Neural cell (in vitro differentiated cells): ENCODE data around the gene GALNT2. TPM values are rescaled to one million over a fixed set of nuclear protein-coding genes. Genes with fewer than 3 reads are reported as not detected.

ENCODE experiments used
- H2AFZ ChIP-seq: fragments of 200-600, 300-800 bp; sonication (generic), shearing (Covaris generic); 2 replicates; pipeline ENCODE4 v1.6.0; 2014; ENCODE audit warnings: low read depth, mild to moderate bottlenecking, antibody characterized with exemption, low read length, moderate library complexity
- H3F3A ChIP-seq: fragments of 200-600 bp; shearing (Covaris generic); 2 replicates; pipeline ENCODE4 v1.6.1; 2016; ENCODE audit warnings: mild to moderate bottlenecking, moderate library complexity, mixed read lengths, antibody characterized with exemption, low read length; ENCODE audit not compliant: insufficient read depth, poor library complexity, severe bottlenecking
- H3K27ac ChIP-seq: fragments of 200-600, 300-800 bp; sonication (generic), shearing (Covaris generic); 2 replicates; pipeline ENCODE4 v1.5.1; 2014; ENCODE audit warnings: mild to moderate bottlenecking, low read length, moderate library complexity
- H3K27me3 ChIP-seq: fragments of 300-800, 200-600 bp; sonication (generic), shearing (Covaris generic); 2 replicates; pipeline ENCODE4 v1.6.0; 2014; ENCODE audit warnings: mild to moderate bottlenecking, low read depth, low read length, moderate library complexity; ENCODE audit not compliant: insufficient read depth
- H3K36me3 ChIP-seq: fragments of 300-800, 200-600 bp; sonication (generic), shearing (Covaris generic); 2 replicates; pipeline ENCODE4 v1.5.1; 2014; ENCODE audit warnings: mild to moderate bottlenecking, antibody characterized with exemption, low read length, moderate library complexity; ENCODE audit not compliant: insufficient read depth
- H3K4me2 ChIP-seq: fragments of 300-800, 200-600 bp; sonication (generic), shearing (Covaris generic); 2 replicates; pipeline ENCODE4 v1.6.0; 2014; ENCODE audit warnings: mild to moderate bottlenecking, low read length
- H3K4me3 ChIP-seq: fragments of 300-800, 200-600 bp; sonication (generic), shearing (Covaris generic); 2 replicates; pipeline ENCODE4 v1.5.1; 2014; ENCODE audit warnings: mild to moderate bottlenecking, low read length, moderate library complexity
- H3K79me2 ChIP-seq: fragments of 200-600 bp; shearing (Covaris generic); replicated peaks from 2 replicates; pipeline ENCODE4 v1.6.0; 2014; ENCODE audit warnings: mild to moderate bottlenecking, low read length, moderate library complexity; ENCODE audit not compliant: insufficient read depth
- H3K9ac ChIP-seq: fragments of 300-800, 200-600 bp; sonication (generic), shearing (Covaris generic); 2 replicates; pipeline ENCODE4 v1.6.1; 2016; ENCODE audit warnings: mild to moderate bottlenecking, low read length, mixed read lengths
- H3K9me2 ChIP-seq: fragments of 200-600 bp; shearing (Covaris generic); 2 replicates; pipeline ENCODE4 v1.6.1; 2016; ENCODE audit warnings: mild to moderate bottlenecking, low read length, mixed read lengths; ENCODE audit not compliant: insufficient read depth
- H3K9me3 ChIP-seq: fragments of 200-600, 300-800 bp; sonication (generic), shearing (Covaris generic); 2 replicates; pipeline ENCODE4 v1.6.1; 2016; ENCODE audit warnings: mild to moderate bottlenecking, mixed run types, low read length, moderate library complexity, mixed read lengths
- H4K20me1 ChIP-seq: fragments of 200-600 bp; shearing (Covaris generic); 2 replicates; pipeline ENCODE4 v1.6.1; 2016; ENCODE audit warnings: mild to moderate bottlenecking, mixed run types; ENCODE audit not compliant: insufficient read depth
- EP300 ChIP-seq: fragments of 450-650 bp; conservative IDR thresholded peaks from 2 replicates; pipeline ENCODE4 v1.6.1; 2014; ENCODE audit warnings: antibody characterized with exemption, mild to moderate bottlenecking, moderate library complexity; ENCODE audit not compliant: poor library complexity, severe bottlenecking
- EZH2 ChIP-seq: fragments of 200-600, 300-800 bp; shearing (Covaris generic), sonication (generic); IDR thresholded peaks from 2 replicates; pipeline ENCODE4 v1.6.1; 2014; ENCODE audit warnings: antibody characterized with exemption, low read length, borderline replicate concordance, mild to moderate bottlenecking; ENCODE audit not compliant: insufficient read depth, poor library complexity, severe bottlenecking
- MXI1 ChIP-seq: fragments of 450-650 bp; conservative IDR thresholded peaks from 2 replicates; pipeline ENCODE4 v1.6.1; 2014; ENCODE audit warnings: antibody characterized with exemption, mild to moderate bottlenecking; ENCODE audit not compliant: poor library complexity, severe bottlenecking
- POLR2AphosphoS5 ChIP-seq: IDR thresholded peaks from 2 replicates; pipeline ENCODE4 v1.6.1; 2012
- RAD21 ChIP-seq: fragments of 450-650 bp; conservative IDR thresholded peaks from 2 replicates; pipeline ENCODE4 v1.6.1; 2014; ENCODE audit warnings: antibody characterized with exemption, mild to moderate bottlenecking, moderate library complexity
- SMC3 ChIP-seq: fragments of 450-650 bp; conservative IDR thresholded peaks from 2 replicates; pipeline ENCODE4 v1.6.1; 2014; ENCODE audit warnings: antibody characterized with exemption, mild to moderate bottlenecking, moderate library complexity; ENCODE audit not compliant: poor library complexity
- TAF1 ChIP-seq: IDR thresholded peaks from 2 replicates; pipeline ENCODE4 v1.6.1; 2012; ENCODE audit warnings: low read depth
- polyA plus RNA-seq: library from polyadenylated mRNA; depleted of rRNA; stranded (reverse); fragments of >200 nt; gene quantifications from 2 replicates; pipeline ENCODE4 v1.2.3, GENCODE V29; 2014
- TF ChIP-seq, protein P1 (sequence below): fragments of 450-650 bp; IDR thresholded peaks from 2 replicates; pipeline ENCODE4 v1.5.1; 2014; ENCODE audit warnings: antibody characterized with exemption, mild to moderate bottlenecking, moderate library complexity; ENCODE audit not compliant: poor library complexity, severe bottlenecking
- TF ChIP-seq, protein P2 (sequence below): IDR thresholded peaks from 2 replicates; pipeline ENCODE4 v1.6.1; 2012; ENCODE audit warnings: borderline replicate concordance

GALNT2 gene
- polyA plus RNA-seq, 1 donor from 2014 or later, result 38.8 TPM

DNA sequence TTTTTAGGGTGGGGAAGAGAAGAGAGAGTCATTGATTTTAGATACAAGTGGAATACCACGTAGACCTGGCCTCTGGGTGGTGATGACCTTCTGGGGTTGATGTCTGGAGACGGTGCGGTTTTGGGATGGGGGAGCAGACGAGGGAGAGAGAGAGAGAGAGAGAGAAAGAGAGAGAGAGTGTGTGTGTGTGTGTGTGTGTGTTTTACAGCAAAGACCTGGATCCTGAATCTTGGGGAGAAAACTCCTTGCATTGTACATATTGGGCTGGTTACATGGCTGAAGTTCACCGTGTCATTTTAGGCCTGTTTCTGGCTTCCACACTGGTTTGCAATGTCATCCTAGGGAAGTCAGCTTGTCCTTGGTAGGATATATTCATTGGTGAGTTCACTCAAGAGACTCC is 89.0 kb downstream of the GALNT2 start:
- Histone ChIP-seq H3K9me2 (no peaks in the 10 kb centered on the region), H3K79me2 (peaks cover 8% of the 10 kb centered on the region), H3K36me3 (no peaks in the 10 kb centered on the region), H3F3A (no peaks in the 10 kb centered on the region), H4K20me1 (no peaks in the 10 kb centered on the region), H3K4me2 (no peak overlapping the region), H2AFZ (no peak overlapping the region), H3K9ac (no peak overlapping the region), H3K27me3 (no peaks in the 10 kb centered on the region), H3K9me3 (no peaks in the 10 kb centered on the region), H3K27ac (no peak overlapping the region), H3K4me3 (no peak overlapping the region)
- TF ChIP-seq, protein P1, sequence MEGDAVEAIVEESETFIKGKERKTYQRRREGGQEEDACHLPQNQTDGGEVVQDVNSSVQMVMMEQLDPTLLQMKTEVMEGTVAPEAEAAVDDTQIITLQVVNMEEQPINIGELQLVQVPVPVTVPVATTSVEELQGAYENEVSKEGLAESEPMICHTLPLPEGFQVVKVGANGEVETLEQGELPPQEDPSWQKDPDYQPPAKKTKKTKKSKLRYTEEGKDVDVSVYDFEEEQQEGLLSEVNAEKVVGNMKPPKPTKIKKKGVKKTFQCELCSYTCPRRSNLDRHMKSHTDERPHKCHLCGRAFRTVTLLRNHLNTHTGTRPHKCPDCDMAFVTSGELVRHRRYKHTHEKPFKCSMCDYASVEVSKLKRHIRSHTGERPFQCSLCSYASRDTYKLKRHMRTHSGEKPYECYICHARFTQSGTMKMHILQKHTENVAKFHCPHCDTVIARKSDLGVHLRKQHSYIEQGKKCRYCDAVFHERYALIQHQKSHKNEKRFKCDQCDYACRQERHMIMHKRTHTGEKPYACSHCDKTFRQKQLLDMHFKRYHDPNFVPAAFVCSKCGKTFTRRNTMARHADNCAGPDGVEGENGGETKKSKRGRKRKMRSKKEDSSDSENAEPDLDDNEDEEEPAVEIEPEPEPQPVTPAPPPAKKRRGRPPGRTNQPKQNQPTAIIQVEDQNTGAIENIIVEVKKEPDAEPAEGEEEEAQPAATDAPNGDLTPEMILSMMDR, result no peak
- TF ChIP-seq TAF1 (no peak), MXI1 (no peak), POLR2AphosphoS5 (no peak)

DNA sequence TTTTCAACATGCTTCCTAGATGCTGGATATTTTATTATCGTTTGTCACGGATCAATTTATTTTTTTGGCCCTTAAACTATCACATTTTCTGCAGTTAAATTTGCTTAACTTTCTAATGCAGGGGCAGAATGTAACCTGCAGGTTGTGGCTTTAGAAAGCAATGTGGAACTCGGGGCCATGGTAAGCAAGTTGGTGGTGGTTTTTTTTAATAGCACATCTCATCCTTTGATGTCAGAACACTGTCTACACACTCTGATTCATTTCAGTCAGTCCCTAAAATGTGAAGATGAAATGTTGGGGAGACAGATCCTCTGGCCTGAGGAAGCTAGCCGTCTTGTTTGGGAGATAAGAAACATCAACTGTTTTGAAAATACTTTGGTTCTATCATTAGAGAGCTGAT is 89.5 kb downstream of the GALNT2 start:
- Histone ChIP-seq H2AFZ (no peak overlapping the region), H3K27ac (no peak overlapping the region), H3K4me3 (no peak overlapping the region), H3K36me3 (no peaks in the 10 kb centered on the region), H3K9me3 (no peaks in the 10 kb centered on the region), H3F3A (no peaks in the 10 kb centered on the region), H4K20me1 (no peaks in the 10 kb centered on the region), H3K79me2 (peaks cover 8% of the 10 kb centered on the region), H3K4me2 (no peak overlapping the region), H3K9ac (no peak overlapping the region), H3K9me2 (no peaks in the 10 kb centered on the region), H3K27me3 (no peaks in the 10 kb centered on the region)
- TF ChIP-seq TAF1, result no peak
- TF ChIP-seq SMC3, result no peak
- TF ChIP-seq, protein P2, sequence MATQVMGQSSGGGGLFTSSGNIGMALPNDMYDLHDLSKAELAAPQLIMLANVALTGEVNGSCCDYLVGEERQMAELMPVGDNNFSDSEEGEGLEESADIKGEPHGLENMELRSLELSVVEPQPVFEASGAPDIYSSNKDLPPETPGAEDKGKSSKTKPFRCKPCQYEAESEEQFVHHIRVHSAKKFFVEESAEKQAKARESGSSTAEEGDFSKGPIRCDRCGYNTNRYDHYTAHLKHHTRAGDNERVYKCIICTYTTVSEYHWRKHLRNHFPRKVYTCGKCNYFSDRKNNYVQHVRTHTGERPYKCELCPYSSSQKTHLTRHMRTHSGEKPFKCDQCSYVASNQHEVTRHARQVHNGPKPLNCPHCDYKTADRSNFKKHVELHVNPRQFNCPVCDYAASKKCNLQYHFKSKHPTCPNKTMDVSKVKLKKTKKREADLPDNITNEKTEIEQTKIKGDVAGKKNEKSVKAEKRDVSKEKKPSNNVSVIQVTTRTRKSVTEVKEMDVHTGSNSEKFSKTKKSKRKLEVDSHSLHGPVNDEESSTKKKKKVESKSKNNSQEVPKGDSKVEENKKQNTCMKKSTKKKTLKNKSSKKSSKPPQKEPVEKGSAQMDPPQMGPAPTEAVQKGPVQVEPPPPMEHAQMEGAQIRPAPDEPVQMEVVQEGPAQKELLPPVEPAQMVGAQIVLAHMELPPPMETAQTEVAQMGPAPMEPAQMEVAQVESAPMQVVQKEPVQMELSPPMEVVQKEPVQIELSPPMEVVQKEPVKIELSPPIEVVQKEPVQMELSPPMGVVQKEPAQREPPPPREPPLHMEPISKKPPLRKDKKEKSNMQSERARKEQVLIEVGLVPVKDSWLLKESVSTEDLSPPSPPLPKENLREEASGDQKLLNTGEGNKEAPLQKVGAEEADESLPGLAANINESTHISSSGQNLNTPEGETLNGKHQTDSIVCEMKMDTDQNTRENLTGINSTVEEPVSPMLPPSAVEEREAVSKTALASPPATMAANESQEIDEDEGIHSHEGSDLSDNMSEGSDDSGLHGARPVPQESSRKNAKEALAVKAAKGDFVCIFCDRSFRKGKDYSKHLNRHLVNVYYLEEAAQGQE, result no peak
- no peak for TF ChIP-seq RAD21
- TF ChIP-seq EZH2, result no peak
- no peak for TF ChIP-seq MXI1
- no peak for TF ChIP-seq EP300
- TF ChIP-seq POLR2AphosphoS5, result no peak
- TF ChIP-seq, protein P1, result no peak
